GM21723 (cell line): Measurements from ENCODE around the gene CYP2W1.
A peak's percentile ranks its signal among the peaks of the same experiment; 100 is the strongest.

Experiments used
- ATAC-seq: cut with Tn5 transposase; IDR thresholded peaks from one replicate; pipeline ENCODE4 v1.9.1; 2021; ENCODE audit warnings: mild to moderate bottlenecking, moderate library complexity; ENCODE audit not compliant: unreplicated experiment

CYP2W1 gene

DNA sequence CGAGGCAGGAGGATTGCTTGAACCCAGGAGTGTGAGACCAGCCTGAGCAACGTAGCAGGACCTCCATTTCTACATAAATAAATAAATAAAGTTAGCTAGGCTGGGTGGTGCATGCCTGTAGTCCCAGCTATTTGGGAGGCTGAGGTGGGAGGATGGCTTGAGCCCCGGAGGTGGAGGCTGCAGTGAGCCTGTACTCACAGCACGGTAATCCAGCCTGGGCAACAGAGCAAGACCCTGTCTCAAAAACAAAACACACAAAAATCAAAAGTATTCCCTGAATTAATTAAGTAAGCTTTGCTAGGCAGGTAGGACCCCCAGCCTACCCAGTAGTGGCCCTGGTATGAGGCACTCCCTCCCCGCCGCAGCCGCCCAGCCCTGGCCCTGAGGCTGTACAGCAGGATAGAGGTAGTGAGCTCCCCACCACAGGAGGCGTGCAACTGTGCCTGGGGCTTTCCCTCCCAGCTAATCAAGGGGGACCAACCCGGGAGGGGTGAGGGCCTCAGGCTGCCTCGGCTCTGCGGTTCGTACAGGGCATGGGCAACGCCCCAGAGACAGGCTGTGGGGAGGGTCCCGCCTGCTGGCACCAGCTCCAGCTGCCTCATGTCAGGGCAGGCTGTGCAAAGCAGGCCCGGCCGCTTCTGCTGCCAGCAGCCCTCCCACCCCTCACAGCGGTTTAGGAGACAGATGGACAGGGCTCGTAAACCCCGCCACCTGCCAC is 1.0 kb upstream of the CYP2W1 start:
- ATAC-seq = no peak

DNA sequence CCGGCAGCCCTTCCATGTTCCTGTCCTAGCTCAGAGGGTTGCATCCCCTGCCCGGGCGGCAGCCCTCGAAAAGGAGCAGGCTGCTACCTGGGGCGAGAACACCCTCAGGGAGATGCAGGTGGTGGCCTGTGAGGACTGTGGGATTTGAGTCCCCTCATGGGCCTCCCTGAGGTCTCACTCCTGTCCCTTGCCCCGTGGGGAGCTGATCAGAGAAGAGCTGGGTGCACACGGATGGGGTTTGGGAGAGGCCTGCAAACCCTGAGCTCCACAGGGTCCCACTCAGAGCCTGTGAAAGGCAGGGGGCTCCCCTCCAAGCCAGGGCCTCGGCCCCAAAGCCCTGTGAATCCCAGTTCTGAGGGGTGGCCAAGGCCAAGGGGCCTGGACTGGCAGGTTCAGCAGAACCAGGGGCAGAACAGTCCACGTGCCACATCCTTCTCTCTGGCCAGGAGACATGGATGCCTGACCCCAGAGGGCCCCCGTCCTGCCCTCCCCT is 424 bp upstream of the CYP2W1 start:
- ATAC-seq = no peak

DNA sequence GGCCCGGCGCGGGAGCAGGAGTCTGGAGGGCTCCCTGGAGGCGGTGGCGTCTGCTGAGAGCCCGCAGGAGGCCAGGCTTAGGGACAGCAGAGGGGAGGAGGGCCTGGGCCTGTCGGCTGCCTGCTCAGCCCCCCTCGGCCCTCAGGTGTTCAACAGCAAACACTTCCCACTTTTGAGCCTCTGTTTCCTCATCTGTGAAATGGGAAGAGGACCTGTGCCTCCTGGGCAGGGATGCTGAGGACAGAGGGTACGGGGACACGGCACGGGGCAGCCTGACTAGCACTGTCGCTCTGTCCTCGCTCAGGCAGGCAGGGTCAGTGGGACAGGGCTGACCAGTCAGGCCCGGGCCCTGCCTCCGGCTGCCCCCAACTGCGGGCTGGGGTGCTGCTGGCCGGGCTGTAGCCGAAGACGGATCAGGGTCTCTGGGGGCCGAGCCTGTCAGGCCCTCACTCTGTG is 663 bp downstream of the CYP2W1 start:
- ATAC-seq = no peak

DNA sequence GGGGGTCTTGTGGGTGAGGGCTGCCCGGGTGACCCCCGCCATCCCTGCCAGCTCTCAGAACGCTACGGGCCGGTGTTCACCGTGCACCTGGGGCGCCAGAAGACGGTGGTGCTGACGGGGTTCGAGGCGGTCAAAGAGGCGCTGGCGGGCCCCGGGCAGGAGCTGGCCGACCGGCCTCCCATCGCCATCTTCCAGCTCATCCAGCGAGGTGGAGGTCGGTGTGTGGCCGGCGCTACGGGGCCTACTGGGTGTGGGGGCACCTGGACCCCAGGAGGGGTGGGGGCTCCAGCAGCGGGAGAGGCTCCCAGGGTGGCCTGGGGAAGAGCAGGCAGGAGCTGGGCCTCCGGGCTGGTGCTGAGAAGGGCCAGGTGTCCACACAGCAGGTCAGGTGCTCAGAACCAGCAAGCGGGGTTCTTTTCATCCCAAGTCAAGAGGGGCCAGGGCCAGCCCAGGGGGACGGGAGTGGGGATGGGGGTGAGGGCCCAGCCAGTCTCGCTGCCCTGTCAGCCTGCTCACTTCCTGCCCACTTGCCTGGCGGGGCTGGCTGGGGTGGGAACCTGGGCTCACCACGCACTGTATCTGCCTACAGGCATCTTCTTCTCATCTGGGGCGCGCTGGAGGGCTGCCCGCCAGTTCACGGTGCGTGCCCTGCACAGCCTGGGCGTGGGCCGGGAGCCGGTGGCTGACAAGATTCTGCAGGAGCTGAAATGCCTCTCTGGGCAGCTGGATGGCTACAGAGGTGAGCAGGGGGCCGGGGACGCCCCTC is 1.6 kb downstream of the CYP2W1 start:
- ATAC-seq = no peak

DNA sequence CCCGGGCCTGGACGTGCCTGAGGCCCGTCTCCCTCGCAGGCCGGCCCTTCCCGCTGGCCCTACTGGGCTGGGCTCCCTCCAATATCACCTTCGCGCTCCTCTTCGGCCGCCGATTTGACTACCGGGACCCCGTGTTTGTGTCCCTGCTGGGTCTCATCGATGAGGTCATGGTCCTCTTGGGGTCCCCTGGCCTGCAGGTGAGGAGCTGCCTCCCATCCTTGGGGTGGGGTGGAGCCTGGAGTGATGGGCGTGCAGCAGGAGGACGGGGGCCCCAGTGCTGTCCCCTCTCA is 2.1 kb downstream of the CYP2W1 start:
- ATAC-seq = no peak

DNA sequence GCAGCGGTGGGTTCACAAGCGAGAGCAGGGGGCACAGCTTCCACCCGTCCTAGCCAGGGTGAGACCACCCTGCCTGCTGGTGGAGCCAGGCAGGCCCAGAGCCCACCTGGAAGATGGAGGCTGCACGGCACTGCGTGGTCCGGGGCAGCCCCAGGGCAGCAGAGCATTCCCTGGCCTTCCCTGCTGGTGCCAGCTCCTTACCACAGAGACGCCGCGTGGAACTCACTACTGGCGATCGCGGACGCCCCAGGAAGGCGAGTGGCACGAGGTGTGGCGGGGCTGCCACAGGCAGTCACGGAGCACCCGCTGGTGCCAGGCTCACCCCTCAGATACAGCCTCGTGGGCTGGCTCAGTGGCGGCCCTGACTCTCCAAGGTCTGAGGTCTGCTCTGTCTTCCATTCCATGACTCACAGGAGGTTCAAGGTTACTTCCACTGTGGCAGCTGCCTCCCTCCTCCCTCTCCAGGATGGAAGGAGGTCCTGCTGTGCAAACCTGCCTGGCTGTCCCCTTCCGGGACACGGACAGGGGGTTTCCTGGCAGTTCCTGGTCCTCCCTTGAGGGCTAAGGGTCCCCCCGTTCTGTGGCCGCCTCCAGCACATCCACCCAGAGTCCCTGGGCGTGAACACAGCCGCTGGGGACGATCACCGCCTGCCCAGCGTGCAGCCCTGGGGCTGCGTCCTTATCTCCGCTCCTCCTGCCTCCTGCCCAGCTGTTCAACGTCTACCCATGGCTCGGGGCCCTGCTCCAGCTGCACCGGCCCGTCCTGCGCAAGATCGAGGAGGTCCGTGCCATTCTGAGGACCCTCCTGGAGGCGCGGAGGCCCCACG is 3.1 kb downstream of the CYP2W1 start:
- no peak for ATAC-seq

DNA sequence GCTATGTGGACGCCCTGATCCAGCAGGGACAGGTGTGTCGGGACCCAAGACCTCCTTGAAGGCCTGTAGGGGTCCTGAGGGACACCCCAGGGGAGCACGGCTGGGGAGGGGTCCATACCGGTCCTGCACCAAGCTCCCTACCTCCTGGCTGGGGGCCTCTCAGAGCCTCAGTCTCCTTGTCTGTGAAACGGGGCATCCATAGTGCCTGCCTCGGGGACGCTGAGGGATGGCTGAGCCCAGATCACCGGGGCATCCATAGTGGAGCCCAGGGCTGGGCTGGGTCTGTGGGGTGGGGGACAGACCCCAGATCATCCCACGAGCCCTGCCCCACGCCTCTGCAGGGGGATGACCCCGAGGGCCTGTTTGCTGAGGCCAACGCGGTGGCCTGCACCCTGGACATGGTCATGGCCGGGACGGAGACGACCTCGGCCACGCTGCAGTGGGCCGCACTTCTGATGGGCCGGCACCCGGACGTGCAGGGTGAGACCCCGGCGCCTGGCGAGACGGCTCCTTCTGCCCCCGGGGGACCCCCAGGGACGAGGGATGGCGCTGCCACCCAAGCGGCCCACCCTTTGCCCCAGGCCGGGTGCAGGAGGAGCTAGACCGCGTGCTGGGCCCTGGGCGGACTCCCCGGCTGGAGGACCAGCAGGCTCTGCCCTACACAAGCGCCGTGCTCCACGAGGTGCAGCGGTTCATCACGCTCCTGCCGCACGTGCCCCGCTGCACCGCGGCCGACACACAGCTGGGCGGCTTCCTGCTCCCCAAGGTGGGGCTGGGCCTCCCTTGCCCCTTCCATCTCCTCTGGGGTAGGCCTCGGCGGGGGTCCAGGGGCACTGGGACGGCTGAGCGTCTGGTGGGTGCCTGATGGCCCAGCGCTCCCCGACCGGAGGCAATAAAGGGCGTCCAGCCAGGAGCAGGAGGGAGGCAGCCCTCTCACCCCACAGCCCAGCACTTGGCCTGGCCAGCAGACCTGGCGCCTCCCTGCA is 4.1 kb downstream of the CYP2W1 start:
- ATAC-seq = no peak

DNA sequence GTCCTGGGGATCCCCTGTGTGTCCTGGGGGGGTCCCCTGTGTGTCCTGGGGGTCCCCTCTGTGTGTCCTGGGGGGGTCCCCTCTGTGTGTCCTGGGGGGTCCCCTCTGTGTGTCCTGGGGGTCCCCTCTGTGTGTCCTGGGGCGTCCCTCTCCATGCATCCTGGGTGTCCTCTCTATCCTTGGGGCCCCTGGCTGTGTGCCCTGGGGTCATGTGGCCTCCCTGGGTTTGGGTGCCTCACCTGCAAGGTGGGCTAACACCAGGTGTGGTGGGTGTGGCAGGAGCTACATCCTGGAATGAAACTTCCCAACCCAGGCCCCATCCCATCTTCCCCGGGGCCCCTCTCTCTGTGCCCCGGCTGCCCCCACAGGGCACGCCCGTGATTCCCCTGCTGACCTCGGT is 4.9 kb downstream of the CYP2W1 start:
- no peak for ATAC-seq

DNA sequence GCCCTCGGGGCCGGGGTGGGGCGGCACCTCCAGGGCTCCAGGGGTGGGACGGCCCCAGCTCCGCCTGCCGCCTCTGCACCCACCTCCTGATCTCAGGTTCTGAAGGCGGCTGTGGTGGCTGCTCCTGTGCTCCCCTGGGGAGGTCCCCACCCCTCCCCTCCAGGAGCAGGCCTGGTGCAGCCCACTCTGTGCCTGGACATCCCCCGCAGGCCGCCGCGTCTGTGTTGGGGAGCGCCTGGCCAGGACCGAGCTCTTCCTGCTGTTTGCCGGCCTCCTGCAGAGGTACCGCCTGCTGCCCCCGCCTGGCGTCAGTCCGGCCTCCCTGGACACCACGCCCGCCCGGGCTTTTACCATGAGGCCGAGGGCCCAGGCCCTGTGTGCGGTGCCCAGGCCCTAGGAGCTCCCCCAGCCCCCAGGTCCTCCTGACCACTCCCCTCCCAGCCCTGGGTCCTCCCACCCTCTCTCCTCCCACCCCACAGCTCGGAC is 5.5 kb downstream of the CYP2W1 start:
- no peak for ATAC-seq

DNA sequence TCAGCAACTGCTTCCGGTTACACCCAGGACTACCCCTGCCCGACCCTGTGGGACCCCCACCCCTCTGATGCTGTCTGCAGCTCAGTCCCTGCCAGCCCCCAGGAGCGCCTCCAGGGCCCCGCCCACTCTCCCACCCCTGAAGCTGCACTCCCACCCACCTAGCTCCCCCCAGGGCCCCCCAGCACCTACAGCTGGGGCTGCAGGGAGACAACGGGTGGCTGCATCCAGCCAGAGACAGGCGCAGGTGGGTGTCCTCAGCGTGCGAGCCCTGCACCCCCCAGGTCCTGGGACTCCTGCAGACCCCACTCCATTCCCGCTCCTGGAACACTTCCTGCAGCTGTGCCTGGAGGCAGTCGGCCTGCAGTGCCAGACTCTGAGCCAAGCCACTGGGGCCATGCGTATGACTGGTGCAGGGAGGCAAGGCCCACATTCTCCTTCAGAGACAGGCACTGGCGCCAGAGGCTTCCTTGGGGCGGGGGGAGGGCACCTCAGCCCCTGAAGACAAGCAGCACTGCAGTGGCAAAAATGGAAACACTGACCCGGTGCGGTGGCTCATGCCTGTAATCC is 6.1 kb downstream of the CYP2W1 start:
- ATAC-seq = no peak

DNA sequence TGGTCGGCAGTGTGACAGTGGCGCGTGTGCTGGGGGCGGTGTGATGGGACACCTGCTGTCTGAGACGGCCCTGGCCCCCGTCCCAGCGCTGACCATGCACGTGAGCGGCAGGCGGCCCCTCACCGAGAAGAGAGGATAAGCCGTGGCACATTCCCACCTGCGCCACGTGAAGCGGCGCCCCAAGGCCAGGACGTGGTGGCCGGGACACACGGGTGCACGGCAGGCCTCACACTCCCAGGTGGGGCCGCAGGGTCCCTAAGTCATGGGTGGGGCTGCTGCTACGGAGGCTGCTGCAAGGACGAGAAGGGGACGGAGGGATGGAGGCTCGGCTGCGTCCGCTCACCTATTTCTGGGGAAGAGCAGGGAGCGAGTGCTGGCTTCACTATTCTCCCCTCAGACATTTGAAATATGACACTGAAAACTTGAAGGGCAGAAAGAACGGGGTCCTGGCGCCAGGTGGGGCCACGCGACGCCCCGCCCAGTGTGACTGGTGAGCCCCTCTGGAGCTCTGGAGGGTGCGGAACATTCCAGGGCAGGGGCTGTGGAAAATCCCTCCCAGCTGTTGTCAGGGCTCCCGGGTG is 7.5 kb downstream of the CYP2W1 start:
- no peak for ATAC-seq

DNA sequence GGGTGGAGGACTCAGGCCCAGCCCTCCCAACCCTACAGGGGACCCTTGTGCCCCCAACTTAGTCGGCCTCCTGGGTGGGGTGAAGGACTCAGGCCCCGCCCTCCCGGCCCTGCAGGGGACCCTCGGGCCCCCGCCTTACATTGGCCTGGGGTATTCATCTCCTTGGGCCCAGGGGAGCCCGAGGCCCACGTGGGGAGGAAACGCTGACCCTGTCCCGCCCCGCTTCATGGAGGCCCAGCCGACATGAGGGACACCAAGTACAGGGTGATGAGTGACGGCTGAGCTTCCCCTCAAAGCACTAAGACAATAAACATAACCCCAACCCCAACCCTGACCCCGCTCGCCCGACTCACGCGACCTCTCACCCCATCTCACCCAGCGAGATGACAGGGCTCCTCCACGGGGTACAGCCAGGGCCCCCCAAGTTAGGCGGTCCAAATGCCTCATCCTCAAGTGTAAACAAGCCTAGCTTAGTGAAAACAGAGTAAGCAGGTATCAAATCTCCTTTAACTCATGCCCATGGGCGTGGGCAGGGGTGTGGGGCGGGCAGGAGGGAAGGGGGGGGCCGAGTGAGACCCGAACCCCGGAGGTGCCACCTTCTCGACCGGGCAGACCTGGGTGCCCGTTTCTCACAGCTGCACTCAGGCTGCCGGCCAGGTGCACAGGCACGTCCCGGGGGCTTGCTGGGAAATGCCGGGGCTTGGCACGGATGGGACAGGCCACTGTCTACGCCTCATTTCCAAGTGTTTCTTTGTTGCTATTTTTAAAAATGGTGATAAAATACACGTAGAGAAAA is 8.2 kb downstream of the CYP2W1 start:
- ATAC-seq = no peak

DNA sequence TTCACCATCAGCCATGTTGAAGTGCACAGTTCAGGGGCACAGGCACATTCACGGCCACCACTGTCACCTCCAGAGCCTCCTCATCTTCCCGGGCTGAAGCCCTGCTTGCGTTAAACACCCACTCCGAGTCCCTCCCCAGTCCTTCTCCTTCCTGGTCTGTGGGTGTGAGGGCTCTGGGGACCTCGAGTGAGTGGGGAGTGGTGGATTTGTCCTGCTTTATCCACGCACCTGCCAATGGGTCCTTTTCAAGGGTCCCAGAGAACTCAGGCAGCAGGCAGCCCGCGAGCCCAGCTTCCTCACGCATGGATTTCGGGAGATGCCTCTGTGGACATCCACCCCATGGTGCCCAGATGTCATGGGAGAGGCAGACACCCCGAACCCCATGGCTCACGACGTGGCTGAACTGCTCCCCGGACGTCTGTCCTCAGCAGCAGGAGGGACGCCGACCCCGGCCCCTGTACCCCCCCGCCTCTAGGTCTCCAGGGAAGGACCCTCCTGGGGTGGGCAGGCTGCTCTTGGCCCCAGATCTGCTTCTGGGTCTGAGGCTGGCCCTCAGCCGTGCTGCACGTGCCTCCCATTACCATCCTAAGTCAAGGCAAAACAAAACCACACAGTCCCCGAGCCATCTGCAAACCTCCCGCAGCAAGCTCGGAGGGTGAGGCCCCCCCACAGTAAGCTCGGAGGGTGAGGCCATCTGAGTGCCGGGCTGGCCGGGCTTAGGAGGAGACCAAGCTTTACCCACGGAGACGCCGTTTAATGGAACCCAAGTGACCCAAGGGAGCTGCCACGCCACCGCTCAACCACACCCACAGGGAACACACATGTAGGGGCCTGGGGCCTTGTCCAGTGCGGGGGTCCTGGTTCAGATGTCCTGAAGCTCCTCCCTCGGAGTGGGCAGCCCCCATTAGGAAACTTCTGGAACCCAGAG is 9.0 kb downstream of the CYP2W1 start:
- ATAC-seq = no peak

DNA sequence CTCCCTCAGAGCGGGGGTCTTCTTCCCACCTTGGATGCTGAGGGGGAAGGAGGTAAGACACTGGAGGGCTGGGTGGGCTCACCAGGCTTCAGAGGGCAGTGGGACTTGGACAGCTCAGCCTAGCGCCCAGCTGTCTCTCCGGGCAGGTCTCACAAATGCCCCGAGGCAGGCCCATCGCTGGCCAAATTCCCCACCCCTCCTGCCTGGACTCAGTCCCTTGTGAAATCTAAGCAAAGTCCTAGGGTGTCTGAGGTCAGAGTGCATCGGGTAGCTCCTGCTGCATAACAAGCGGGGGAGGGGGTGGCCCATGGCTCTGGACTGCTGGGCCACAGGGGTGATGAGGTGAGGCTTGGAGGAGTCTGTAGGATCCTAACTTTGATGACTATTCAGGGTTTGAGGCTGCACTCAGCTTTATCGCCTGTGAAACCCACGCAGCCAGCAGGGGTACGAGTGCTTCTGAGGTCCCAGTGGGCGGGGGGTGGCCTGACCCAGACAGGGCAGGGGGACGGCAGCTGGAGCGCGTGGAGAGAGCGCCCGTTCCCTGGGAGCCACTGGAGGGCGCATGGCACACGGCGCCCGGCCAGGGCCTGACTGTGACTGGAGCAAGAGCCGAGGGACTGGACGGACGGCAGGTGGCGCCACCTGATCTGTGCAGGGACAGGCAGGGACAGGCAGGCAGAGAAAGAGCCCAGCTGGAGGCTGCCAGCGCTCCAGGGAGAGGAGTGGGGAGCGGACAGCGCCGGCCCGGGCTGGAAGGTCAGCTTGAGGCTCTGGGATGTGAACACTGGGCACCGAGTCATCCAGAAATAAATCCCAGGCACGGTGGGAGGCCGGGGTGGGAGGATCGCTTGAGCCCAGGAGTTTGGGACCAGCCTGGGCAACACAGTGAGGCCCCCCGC is 10.0 kb downstream of the CYP2W1 start:
- ATAC-seq = peak; percentile 76

DNA sequence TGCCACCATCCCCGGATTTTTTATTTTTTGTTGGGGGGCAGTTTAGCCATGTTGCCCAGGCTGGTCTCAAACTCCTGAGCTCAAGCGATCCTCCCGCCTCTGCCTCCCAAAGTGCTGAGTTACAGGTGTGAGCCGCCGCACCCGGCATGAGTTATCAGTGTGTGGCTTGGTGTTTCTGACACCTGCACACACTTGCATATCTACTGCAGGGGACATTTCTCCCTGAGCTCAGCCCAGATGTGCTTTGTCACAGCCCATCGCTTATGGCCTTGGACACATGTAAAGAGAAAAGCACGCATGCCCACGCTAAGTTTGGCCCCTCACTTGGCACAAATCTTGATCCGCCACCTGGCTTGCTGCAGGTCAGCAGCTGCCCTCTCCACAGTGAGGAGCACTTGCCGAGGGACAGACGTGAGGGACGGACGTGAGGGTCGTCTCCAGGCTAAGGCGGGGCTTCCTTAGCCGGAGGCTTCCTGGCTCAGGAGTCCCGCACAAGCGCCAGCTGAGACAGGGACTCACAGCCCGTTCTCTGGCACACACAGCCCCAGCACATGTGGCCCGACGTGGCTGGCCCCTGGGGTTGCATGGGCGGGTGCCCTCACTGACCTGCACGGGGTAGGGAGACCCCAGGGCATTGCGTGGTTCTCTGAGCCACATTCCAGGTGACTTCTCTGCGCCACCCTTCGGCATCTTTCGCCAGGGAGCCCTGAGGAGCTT is 11.8 kb downstream of the CYP2W1 start:
- no peak for ATAC-seq

DNA sequence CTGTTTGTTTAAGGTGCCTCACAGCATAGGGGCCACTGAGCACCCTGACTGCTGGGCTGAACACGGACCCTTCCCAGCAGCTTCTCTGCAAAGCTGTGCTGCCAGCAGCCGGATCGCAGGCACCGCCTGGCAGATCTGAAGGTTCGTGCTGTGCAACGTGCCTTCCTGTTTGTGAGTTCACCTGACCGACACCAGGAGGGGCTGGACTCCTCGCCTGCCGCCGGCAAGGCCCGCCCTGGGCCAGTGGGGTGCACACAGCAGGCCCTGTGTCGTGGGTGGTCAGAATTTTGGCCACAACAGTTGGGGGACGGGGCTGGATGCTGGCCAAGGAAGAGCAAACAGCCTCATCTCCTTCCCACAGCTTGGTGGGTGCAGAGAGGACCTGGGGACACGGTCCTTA is 12.6 kb downstream of the CYP2W1 start:
- ATAC-seq = no peak
